ENCODE data around the gene TSHB.

TSHB gene

GRCh38 chr1:115062542-115063004, 32.9 kb downstream of the TSHB start:
- peak; percentile 80 to 83 for DNase-seq

GRCh38 chr1:115063228-115063901, 33.7 kb downstream of the TSHB start:
- DNase-seq = no peak

- no peak for DNase-seq
Observed at GRCh38 chr1:115064461-115064860, 34.8 kb downstream of the TSHB start.

- DNase-seq = no peak
Observed at GRCh38 chr1:115065021-115065420, 35.4 kb downstream of the TSHB start.

GRCh38 chr1:115067161-115067859, 37.7 kb downstream of the TSHB start:
- DNase-seq = no peak

GRCh38 chr1:115068826-115069585, 39.4 kb downstream of the TSHB start:
- DNase-seq = no peak

GRCh38 chr1:115069659-115070308, 40.2 kb downstream of the TSHB start:
- no peak for DNase-seq

- DNase-seq = no peak
Observed at GRCh38 chr1:115071012-115071664, 41.5 kb downstream of the TSHB start.

GRCh38 chr1:115073298-115074087, 43.9 kb downstream of the TSHB start:
- no peak for DNase-seq

GRCh38 chr1:115074839-115075534, 45.4 kb downstream of the TSHB start:
- DNase-seq = no peak

GRCh38 chr1:115076384-115076915, 46.8 kb downstream of the TSHB start:
- DNase-seq = no peak

GRCh38 chr1:115077286-115077983, 47.8 kb downstream of the TSHB start:
- DNase-seq = no peak

GRCh38 chr1:115077984-115078330, 48.3 kb downstream of the TSHB start:
- DNase-seq = no peak

GRCh38 chr1:115078708-115079107, 49.1 kb downstream of the TSHB start:
- DNase-seq = no peak

GRCh38 chr1:115082949-115083348, 53.3 kb downstream of the TSHB start:
- DNase-seq = no peak

Data from stimulated activated CD4-positive, alpha-beta T cell treated with anti-CD3 and anti-CD28 coated beads, Interleukin-2, amount 100 ng/mL, for 24 hours (primary cell).